ENCODE measurements around the gene NDC1.

DNA sequence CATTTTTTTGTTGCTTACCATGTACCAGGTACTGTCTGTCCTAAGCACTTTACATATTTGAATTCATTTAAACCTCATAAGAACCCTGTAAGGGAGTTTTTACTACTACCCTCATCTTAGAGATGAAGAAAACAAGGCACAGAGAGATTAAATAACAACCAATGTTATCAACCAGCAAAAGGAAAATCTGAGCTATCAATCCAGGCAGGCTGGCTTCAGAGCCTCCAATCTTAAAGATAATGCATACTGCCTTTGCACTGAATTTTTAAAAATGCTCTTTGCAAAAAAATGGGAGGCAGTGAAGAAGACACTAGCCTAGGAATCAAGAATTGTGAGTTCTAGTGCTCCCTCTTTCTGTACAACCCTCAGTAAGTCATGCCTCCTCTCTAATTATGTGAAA is 18.7 kb downstream of the NDC1 start:
- TF ChIP-seq, protein P1, sequence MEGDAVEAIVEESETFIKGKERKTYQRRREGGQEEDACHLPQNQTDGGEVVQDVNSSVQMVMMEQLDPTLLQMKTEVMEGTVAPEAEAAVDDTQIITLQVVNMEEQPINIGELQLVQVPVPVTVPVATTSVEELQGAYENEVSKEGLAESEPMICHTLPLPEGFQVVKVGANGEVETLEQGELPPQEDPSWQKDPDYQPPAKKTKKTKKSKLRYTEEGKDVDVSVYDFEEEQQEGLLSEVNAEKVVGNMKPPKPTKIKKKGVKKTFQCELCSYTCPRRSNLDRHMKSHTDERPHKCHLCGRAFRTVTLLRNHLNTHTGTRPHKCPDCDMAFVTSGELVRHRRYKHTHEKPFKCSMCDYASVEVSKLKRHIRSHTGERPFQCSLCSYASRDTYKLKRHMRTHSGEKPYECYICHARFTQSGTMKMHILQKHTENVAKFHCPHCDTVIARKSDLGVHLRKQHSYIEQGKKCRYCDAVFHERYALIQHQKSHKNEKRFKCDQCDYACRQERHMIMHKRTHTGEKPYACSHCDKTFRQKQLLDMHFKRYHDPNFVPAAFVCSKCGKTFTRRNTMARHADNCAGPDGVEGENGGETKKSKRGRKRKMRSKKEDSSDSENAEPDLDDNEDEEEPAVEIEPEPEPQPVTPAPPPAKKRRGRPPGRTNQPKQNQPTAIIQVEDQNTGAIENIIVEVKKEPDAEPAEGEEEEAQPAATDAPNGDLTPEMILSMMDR (IDR thresholded peaks at IDR 0.05) = no peak
- TF ChIP-seq ZFX (IDR thresholded peaks at IDR 0.05; ENCODE audit: borderline replicate concordance) = no peak
